ENCODE results near the gene NOL4L.

Gene NOL4L

DNA sequence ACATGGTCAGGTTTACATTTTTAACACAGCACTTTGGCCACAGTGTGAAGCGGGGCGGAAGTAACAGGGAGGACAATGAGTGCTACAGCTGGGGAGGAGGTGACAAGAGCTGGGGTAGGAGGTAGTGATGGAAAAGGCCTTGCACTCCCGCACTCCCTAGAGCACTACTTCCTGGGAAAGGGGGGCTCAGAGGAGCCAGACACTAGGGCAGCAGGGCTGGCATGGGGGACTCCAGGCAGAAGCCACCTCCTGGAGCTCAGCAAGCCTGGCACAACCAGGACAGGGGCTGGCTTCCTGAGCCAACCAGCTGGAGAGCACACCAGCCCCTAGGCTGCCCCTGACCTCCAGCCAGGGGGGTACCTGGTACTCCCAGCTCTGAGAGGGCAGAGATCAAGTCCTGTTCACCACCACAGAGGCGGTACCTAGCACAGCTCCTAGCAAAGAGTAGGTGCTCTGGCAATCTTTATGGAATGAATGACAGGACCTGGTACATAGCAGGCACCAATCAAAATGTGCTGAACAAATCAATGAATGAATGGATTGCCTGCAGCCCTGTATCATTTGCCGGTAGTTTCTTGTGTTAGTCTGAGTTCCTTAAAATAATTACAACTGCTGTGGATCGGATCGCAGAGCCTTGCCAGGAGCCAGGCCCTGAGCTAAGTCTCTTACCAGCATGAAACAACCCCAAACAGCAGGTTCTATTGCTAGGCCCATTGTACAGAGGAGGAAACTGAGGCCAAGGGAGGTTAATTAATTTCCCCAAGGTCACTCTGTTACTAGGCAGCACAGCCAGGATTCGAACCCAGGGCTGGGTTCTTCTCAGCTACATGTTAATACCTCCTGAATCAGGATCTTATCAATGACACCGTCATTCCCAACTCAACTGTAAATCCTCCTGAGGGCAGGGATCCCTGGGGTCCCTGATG is 15.5 kb downstream of the NOL4L start:
- H3K9ac ChIP-seq (ENCODE audit: low read depth, low read length) = no peak overlapping the region

DNA sequence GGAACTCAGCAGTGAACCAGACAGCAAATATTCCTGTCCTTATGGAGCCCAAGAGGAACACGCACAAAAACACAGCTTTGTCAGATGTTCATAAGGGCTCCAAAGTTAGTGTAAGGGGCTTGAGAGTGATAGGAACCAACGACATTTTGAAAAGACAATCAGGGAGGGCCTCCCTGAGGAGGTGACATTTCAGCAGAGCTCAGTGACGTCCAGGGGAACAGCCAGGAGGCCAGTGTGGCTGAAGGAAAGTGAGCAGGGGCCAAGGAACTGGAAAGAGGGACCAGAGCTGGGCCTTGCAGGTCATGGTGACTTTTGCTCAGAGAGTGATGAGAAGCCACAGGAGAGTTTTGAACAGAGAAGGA is 16.1 kb downstream of the NOL4L start:
- no peak overlapping the region for H3K9ac ChIP-seq (ENCODE audit: low read depth, low read length)
- H3K9me3 ChIP-seq (ENCODE audit: control insufficient read depth, insufficient read depth, low read length) = no peaks in the 10 kb centered on the region
- H3K4me1 ChIP-seq (ENCODE audit: insufficient read depth, low read length) = peaks cover 12% of the 10 kb centered on the region; the same call in 1 of the 2 replicates
- H3K36me3 ChIP-seq (ENCODE audit: insufficient read depth, low read length) = no peaks in the 10 kb centered on the region

More for the DNA sequence above, 15.5 kb downstream of the NOL4L start:
- H3K9me3 ChIP-seq (ENCODE audit: control insufficient read depth, insufficient read depth, low read length) = no peaks in the 10 kb centered on the region
- H3K36me3 ChIP-seq (ENCODE audit: insufficient read depth, low read length) = no peaks in the 10 kb centered on the region
- peaks cover 16% of the 10 kb centered on the region; the same call in 1 of the 2 replicates for H3K4me1 ChIP-seq (ENCODE audit: insufficient read depth, low read length)

DNA sequence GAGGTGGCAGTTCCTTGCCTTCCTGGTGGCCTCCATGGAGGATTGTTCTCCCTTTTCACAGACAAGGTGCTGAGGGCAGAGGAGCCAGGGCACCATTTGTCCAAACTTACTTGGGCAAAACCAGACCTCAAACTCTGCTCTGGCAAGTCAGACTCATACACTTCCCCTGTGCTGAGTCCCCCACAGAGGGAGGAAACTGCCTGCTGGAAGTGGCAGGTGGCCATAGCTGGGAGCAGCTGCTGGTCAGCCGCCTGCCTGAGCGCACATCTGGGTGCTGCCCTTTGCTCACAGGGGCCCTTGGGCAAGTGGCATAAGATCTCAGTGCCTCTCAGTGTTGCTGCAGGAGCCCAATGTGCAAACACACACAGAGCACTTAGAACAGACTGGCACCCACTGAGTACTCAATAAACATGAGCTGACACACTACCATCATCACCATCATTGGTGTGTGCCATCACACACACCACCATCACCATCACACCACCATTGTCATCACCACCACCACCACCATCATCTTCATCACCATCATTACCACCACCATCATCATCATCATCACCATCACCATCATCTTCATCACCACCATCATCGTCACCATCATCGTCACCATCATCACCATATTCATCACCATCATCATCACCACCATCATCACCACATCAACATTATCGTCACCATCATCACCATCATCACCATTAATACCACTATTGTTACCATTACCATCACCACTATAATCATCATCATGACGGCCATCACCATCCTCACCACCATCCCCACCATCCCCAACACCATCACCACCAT is 17.6 kb downstream of the NOL4L start:
- Histone ChIP-seq H3K9ac (ENCODE audit: low read depth, low read length) (no peak overlapping the region), H3K9me3 (ENCODE audit: control insufficient read depth, insufficient read depth, low read length) (no peaks in the 10 kb centered on the region), H3K4me1 (ENCODE audit: insufficient read depth, low read length) (peaks cover 10% of the 10 kb centered on the region; the same call in 1 of the 2 replicates), H3K36me3 (ENCODE audit: insufficient read depth, low read length) (no peaks in the 10 kb centered on the region)

DNA sequence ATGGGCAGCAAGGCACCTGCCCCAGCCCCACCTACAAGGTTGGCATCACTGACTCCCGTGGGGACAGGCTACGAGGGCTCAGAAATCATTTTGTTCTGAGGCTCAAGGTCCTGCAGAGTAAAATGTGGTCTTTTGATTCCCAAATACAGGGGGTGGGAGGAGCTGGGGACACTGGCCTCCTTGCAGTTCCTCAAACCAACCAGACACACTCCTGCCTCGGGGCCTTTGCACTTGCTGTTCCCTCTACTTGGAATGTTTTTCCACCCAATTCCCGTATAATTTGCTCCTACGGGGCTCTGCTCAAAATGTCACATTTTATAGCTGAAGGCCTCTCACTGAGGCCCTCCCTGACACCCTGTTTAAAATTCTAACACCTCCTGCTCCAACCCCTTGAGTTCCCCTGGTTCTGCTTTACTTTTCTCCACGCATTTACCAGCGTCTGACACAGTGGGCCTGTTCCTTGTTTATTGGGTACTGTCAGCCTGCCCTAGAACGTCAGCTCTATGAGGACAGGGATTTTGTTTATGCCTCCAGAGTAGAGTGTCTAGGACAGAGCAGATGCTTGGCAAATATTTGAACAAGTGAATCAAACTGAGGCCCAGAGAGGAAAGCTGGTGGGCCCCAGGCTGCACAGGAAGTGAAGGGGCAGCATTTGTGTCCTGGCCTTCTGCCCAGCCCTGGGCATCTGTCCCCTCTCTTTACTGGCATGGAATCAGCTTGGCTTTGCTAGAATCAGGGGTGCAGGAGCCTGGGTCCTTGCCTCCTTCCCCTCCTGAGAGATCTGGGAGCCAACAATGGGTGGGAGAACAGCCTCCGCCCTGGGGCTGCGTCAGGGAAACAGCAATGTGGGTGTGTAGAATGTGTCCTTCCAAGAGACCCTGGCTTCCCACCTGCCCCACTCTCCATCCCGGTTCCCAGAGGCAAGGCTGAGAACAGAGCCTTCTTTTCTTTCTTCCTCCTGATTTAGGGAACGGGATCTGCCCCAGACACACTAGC is 18.5 kb downstream of the NOL4L start:
- H3K9ac ChIP-seq (ENCODE audit: low read depth, low read length) = no peak overlapping the region
- H3K9me3 ChIP-seq (ENCODE audit: control insufficient read depth, insufficient read depth, low read length) = no peaks in the 10 kb centered on the region

DNA sequence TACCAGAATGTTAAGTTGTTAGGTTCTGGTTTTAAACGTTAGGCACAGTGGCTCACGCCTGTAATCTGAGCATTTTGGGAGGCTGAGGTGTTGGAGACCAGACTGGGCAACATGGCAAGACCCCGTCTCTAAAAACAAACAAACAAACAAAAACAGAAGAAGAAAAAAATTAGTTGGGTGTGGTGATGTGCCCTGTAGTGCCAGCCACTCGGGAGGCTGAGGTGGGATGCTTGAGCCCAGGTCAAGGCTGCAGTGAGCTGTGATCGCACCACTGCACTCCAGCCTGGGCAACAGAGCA is 19.4 kb downstream of the NOL4L start:
- no peaks in the 10 kb centered on the region for H3K9me3 ChIP-seq (ENCODE audit: control insufficient read depth, insufficient read depth, low read length)
- H3K36me3 ChIP-seq (ENCODE audit: insufficient read depth, low read length) = no peaks in the 10 kb centered on the region
- H3K4me1 ChIP-seq (ENCODE audit: insufficient read depth, low read length) = peaks cover 12% of the 10 kb centered on the region; the same call in 1 of the 2 replicates
- H3K9ac ChIP-seq (ENCODE audit: low read depth, low read length) = no peak overlapping the region

More for the DNA sequence above, 18.5 kb downstream of the NOL4L start:
- peaks cover 15% of the 10 kb centered on the region; the same call in 1 of the 2 replicates for H3K4me1 ChIP-seq (ENCODE audit: insufficient read depth, low read length)
- no peaks in the 10 kb centered on the region for H3K36me3 ChIP-seq (ENCODE audit: insufficient read depth, low read length)

DNA sequence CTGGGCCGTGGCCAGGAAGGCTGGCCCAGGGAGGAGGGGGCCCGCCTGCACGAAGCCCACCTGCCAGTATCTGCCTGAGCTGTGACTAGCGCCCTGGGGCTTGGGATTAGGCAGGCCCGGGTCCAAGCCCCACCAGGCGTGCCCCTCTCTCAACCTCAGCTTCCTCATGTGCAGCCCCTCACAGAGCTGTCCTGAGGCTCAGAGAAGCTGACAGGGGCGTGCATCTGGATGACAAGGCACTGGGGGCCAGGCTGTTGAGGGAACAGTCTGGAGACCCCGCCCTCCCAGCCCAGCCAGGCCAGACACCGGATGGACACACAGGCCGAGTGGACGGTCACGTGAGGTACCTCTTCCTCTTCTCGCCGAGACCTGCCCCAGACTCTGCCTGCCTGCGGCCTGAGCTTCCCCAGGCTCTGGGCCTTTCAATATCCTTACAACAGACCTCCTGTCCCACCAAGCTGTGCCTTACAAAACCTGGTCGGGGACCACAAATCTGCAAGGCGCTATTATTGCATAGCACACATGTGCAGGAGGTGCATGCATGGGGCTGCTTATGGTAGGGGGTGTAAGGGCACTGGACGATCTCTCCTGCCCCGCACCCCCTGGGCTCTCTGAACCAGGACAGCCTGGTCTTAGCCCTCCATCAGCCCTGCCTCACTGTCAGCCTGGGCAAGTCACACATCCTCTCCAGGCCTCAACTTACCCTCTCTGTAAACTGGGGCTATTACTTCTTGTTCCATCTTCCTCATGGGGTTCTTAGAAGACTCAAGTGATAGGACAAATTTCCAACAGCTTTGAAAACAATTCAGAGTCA is 20.0 kb downstream of the NOL4L start:
- Histone ChIP-seq H3K4me1 (ENCODE audit: insufficient read depth, low read length) (peaks cover 6% of the 10 kb centered on the region; the same call in 1 of the 2 replicates), H3K9me3 (ENCODE audit: control insufficient read depth, insufficient read depth, low read length) (no peaks in the 10 kb centered on the region), H3K9ac (ENCODE audit: low read depth, low read length) (no peak overlapping the region), H3K36me3 (ENCODE audit: insufficient read depth, low read length) (no peaks in the 10 kb centered on the region)

DNA sequence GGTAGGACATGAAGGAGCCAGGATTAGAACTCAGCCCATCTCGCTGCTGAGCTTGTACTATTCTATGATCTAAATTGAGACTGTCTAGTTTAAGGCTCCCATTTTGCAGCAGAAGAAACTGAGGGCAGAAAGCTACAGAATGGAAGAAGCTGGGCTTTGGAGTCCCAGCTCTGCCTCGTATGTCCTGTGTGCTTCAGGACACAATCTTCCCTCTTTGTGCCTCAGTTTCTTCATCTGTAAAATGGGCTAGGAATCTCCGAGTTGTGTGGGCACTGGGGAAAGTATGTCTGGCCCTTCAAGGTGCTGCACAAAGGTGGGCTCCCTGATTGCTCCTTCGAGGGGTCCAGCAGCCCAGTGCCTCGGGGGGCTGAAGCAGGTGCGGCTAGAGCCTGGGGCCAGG is 20.7 kb downstream of the NOL4L start:
- Histone ChIP-seq H3K36me3 (ENCODE audit: insufficient read depth, low read length) (no peaks in the 10 kb centered on the region), H3K4me1 (ENCODE audit: insufficient read depth, low read length) (peaks cover 6% of the 10 kb centered on the region; the same call in 1 of the 2 replicates), H3K9ac (ENCODE audit: low read depth, low read length) (no peak overlapping the region), H3K9me3 (ENCODE audit: control insufficient read depth, insufficient read depth, low read length) (no peaks in the 10 kb centered on the region)

DNA sequence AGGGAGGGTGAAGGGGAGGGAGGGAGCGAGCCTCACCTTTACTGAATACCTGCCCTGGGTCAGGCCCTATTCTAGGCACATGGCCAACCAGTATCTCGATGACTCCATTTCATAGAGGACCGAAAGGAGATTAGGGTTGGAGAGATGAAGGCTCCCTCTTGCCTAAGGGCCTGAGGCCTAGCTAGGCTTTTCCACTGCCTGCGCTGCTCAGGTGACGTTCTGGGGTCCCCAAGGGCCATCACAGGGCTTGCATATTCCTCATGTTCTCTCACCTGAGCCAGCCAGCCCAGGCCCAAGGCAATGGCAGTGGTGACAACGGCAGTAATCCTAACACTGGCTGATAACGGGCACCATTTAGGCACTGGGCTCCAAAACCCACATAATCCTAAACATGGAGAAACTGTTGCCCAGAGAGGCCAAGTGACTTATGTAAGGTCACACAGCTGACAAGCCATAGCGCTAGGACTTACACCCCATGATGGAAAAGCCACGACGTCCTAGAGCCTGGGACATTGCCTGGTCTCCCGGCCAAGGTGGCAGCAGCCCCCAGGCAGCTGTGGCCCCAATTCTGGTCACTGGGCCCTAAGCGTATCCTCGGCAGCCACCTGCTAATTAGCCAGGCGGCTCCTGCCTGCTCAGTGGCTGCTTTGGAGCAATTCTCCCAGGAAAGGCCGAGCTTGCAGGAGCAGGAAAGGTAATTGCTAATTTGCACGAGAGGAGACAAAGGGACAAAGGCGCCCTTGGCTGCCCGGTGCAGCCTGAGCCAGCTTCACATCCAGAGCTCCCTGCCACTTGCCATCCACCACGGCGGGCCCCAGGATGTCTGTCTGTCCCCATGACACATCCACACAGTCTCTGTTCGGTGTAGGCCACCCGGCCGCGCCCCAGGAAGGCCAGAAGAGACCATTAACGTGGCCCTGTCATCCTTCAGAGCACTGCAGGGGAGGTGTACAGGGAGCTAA is 21.5 kb downstream of the NOL4L start:
- Histone ChIP-seq H3K9me3 (ENCODE audit: control insufficient read depth, insufficient read depth, low read length) (no peaks in the 10 kb centered on the region), H3K9ac (ENCODE audit: low read depth, low read length) (no peak overlapping the region), H3K36me3 (ENCODE audit: insufficient read depth, low read length) (no peaks in the 10 kb centered on the region), H3K4me1 (ENCODE audit: insufficient read depth, low read length) (peaks cover 7% of the 10 kb centered on the region; the same call in 1 of the 2 replicates)

DNA sequence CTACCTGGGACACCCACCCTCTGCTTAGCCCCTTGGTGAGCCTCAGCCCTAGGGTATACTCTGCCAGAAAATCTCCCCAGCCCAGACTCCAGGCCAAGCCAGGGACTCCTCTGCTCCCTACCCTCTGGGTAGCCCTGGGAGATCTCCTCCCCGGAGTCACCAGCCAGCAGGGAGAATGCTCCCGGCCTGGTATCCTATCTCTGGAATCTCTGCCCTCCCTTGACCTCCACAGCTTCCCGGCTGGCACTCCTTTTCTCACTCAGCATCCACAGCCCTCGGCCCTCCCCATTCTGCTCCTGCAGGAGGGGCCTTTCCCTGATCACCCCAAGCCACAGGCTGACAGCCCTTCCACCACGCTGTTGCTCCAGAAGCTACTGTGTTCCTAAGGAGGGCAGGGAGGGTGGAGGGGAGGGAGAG is 22.6 kb downstream of the NOL4L start:
- Histone ChIP-seq H3K9ac (ENCODE audit: low read depth, low read length) (no peak overlapping the region), H3K36me3 (ENCODE audit: insufficient read depth, low read length) (no peaks in the 10 kb centered on the region), H3K9me3 (ENCODE audit: control insufficient read depth, insufficient read depth, low read length) (no peaks in the 10 kb centered on the region), H3K4me1 (ENCODE audit: insufficient read depth, low read length) (peaks cover 9% of the 10 kb centered on the region; the same call in 1 of the 2 replicates)

DNA sequence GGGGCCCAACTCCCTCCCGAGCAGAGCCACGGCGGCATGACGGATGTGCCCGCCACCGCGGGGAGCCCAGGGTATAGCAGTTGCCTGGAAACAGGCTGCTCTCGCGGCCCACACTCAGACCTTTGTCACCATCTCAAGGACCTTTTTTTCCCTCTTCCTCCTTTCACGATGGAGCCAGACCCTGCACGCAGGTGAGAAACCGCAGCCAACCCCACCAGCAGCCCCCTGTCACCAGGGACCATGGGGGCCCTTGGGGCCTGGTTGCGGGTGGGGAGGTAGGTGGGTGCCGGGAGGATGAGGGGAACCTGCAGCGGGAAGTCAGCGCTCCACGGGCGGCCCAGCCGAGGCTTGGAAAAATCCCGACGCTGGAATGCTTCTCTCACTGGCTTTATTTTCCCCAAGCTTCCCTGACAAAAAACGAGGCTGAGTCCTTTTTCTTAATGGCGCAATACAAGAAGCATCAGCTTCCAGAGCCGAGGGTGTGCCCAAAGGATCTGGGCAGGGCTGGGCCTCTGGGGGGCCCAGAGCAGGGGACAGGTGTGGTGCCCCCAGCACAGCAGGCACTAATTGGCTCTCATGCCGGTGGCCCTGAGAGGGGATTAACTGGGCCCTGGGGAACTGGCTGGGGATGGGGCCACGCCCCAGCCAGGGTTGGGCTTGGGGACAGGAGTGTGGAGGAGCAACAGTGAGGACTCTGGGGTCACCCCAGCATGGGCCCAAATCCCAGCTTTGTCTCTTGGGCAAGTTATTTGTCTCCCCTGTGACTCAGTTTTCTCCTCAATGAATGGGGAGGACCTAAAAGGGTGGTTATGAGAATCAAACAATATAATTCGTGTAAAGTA is 23.9 kb downstream of the NOL4L start:
- no peak overlapping the region for H3K9ac ChIP-seq (ENCODE audit: low read depth, low read length)
- H3K36me3 ChIP-seq (ENCODE audit: insufficient read depth, low read length) = no peaks in the 10 kb centered on the region
- H3K9me3 ChIP-seq (ENCODE audit: control insufficient read depth, insufficient read depth, low read length) = no peaks in the 10 kb centered on the region
- peaks cover 9% of the 10 kb centered on the region; the same call in 1 of the 2 replicates for H3K4me1 ChIP-seq (ENCODE audit: insufficient read depth, low read length)

DNA sequence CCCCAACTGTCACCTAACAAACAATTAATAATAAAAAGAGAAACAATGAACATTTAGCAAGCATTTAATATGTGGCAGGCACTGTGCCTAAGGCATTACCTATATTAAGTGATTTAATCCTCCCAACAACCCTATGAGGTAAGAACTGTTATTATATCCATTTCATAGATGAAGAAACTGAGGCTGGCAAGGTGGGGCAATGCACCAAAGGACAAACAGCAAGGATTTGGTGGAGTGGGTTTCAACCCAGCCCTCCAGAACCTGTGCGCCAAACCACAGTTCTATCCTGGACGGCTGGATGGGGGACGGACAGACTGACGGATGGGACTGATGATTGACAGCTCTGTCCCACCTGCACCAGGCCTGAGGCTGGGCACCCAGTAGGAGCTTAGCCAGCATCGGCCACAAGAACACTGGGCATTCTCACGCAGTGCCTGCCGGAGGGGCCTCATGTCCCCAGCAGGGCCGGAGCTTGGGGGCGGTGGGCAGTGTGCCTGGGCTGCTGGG is 24.6 kb downstream of the NOL4L start:
- Histone ChIP-seq H3K4me1 (ENCODE audit: insufficient read depth, low read length) (peaks cover 9% of the 10 kb centered on the region; the same call in 1 of the 2 replicates), H3K9ac (ENCODE audit: low read depth, low read length) (no peak overlapping the region), H3K9me3 (ENCODE audit: control insufficient read depth, insufficient read depth, low read length) (no peaks in the 10 kb centered on the region), H3K36me3 (ENCODE audit: insufficient read depth, low read length) (no peaks in the 10 kb centered on the region)
